ENCODE results near the gene EBLN2. TPM values are rescaled to one million over a fixed set of nuclear protein-coding genes. Genes with fewer than 3 reads are reported as not detected.

Gene EBLN2
- total and polyA plus RNA-seq, 2 donors (not counting 3 experiments of a cell fraction or from before 2014, with no cell fraction given) = 2.5 to 7.3 TPM

GRCh38 chr3:73049319-73049718 is 12.1 kb upstream of the EBLN2 start:
- H4K20me1 ChIP-seq (replicated peaks; ENCODE audit: control insufficient read depth, extremely low read depth, insufficient read depth, low read length) = peaks cover 17% of the 10 kb centered on the region
- peaks cover 87% of the 10 kb centered on the region for H3K79me2 ChIP-seq (ENCODE audit: control insufficient read depth, insufficient read depth, low read length)
- peaks cover 8% of the 10 kb centered on the region for H3K4me1 ChIP-seq (ENCODE audit: control insufficient read depth, extremely low read depth, insufficient read depth, low read length)
- intact Hi-C loops (cut with micrococcal nuclease) = no loop called here
- TF ChIP-seq FOS (IDR thresholded peaks at IDR 0.05; ENCODE audit: borderline replicate concordance, insufficient read depth, low read length) (no peak), MAX (IDR thresholded peaks at IDR 0.05; ENCODE audit: insufficient read depth, insufficient read length) (no peak), CTCF (IDR thresholded peaks at IDR 0.05; ENCODE audit: extremely low read depth in 1 of 2, insufficient read depth in 1 of 2, low read depth in 1 of 2, low read length in 2 of 2) (no peak), MYC (IDR thresholded peaks at IDR 0.05; ENCODE audit: low read depth, low read length) (no peak), POLR2A (IDR thresholded peaks at IDR 0.05; ENCODE audit: low read depth, low read length) (no peak), JUN (IDR thresholded peaks at IDR 0.05; ENCODE audit: borderline replicate concordance, insufficient read depth, insufficient read length, low read depth) (no peak), EZH2 (IDR thresholded peaks at IDR 0.05; ENCODE audit: borderline replicate concordance, low read depth, low read length, severe bottlenecking) (no peak), GATA2 (IDR thresholded peaks at IDR 0.05; ENCODE audit: insufficient read depth, insufficient read length, low read depth, low read length) (no peak), POLR2AphosphoS5 (IDR thresholded peaks at IDR 0.05; ENCODE audit: insufficient read depth, low read depth, low read length) (no peak)
- H3K27me3 ChIP-seq (ENCODE audit: control insufficient read depth in 2 of 2, insufficient read depth in 2 of 2, low read length in 2 of 2) = no peaks in the 10 kb centered on the region
- H3K4me2 ChIP-seq (ENCODE audit: insufficient read depth, low read length) = no peak overlapping the region
- dilution Hi-C loops (cut with MboI; ENCODE audit: extremely low pct_ligation_motif_present, low sequenced_read_pairs) = no loop called here
- CTCF ChIA-PET = no interaction called here
- H3K9ac ChIP-seq (replicated peaks; ENCODE audit: extremely low read depth, insufficient read depth, low read length) = no peak overlapping the region
- POLR2A ChIA-PET = no interaction called here
- H3K9me3 ChIP-seq (replicated peaks; ENCODE audit: control insufficient read depth, insufficient read depth, low read length) = no peaks in the 10 kb centered on the region
- no peaks in the 10 kb centered on the region for H3K36me3 ChIP-seq (ENCODE audit: control insufficient read depth in 2 of 2, extremely low read depth in 1 of 2, insufficient read depth in 2 of 2, low read length in 2 of 2)
- no peak overlapping the region for H3K27ac ChIP-seq (ENCODE audit: insufficient read depth, low read depth, low read length)
- H3K4me3 ChIP-seq (replicated peaks in 1 of 3; ENCODE audit: insufficient read depth in 1 of 3, low read depth in 1 of 3, low read length in 3 of 3) = no peak overlapping the region
- no TSS peak for BruUV-seq (replicated peaks)
- no peaks in the 10 kb centered on the region for H3K9me1 ChIP-seq (replicated peaks; ENCODE audit: control insufficient read depth, extremely low read depth, insufficient read depth, low read length)
- DNase-seq (ENCODE audit: low read depth, low spot score) (no peak), FAIRE-seq (no peak)
- no peak overlapping the region for H2AFZ ChIP-seq (ENCODE audit: low read depth, low read length)
